Measurements from ENCODE around the gene MTX1.
"Not testable (repeated sequence)": the region's sequence is repeated elsewhere in the genome, so short reads cannot be mapped to it uniquely, and the experiment has no call there.

The MTX1 gene

GRCh38 chr1:155184835-155185782 lies 23.4 kb upstream of the MTX1 start:
- Histone ChIP-seq H3K36me3 (ENCODE audit: insufficient read depth, low read length) (no peaks in the 10 kb centered on the region), H3K4me3 (ENCODE audit: low read depth in 1 of 2, low read length in 2 of 2) (no peak overlapping the region), H3K27me3 (ENCODE audit: control insufficient read depth in 1 of 2, insufficient read depth in 2 of 2, low read length in 2 of 2) (no peaks in the 10 kb centered on the region), H3K9me3 (ENCODE audit: low read length) (no peaks in the 10 kb centered on the region), H3K9ac (ENCODE audit: low read length) (no peak overlapping the region), H3K4me1 (ENCODE audit: insufficient read depth, low read length) (no peaks in the 10 kb centered on the region), H3K27ac (ENCODE audit: low read depth, low read length) (no peak overlapping the region)

GRCh38 chr1:155185783-155186066 lies 22.8 kb upstream of the MTX1 start:
- Histone ChIP-seq H3K9ac (ENCODE audit: low read length) (no peak overlapping the region), H3K36me3 (ENCODE audit: insufficient read depth, low read length) (no peaks in the 10 kb centered on the region), H3K4me1 (ENCODE audit: insufficient read depth, low read length) (no peaks in the 10 kb centered on the region)

GRCh38 chr1:155186067-155186793 lies 22.3 kb upstream of the MTX1 start:
- Histone ChIP-seq H3K9ac (ENCODE audit: low read length) (no peak overlapping the region), H3K36me3 (ENCODE audit: insufficient read depth, low read length) (no peaks in the 10 kb centered on the region), H3K4me3 (ENCODE audit: low read depth in 1 of 2, low read length in 2 of 2) (no peak overlapping the region), H3K9me3 (ENCODE audit: low read length) (no peaks in the 10 kb centered on the region), H3K27me3 (ENCODE audit: control insufficient read depth in 1 of 2, insufficient read depth in 2 of 2, low read length in 2 of 2) (no peaks in the 10 kb centered on the region), H3K27ac (ENCODE audit: low read depth, low read length) (no peak overlapping the region), H3K4me1 (ENCODE audit: insufficient read depth, low read length) (no peaks in the 10 kb centered on the region)

More at GRCh38 chr1:155185783-155186066, 22.8 kb upstream of the MTX1 start:
- H3K27me3 ChIP-seq (ENCODE audit: control insufficient read depth in 1 of 2, insufficient read depth in 2 of 2, low read length in 2 of 2): no peaks in the 10 kb centered on the region
- H3K27ac ChIP-seq (ENCODE audit: low read depth, low read length): no peak overlapping the region
- H3K9me3 ChIP-seq (ENCODE audit: low read length): no peaks in the 10 kb centered on the region
- H3K4me3 ChIP-seq (ENCODE audit: low read depth in 1 of 2, low read length in 2 of 2): no peak overlapping the region

- Histone ChIP-seq H3K9me3 (ENCODE audit: low read length) (no peaks in the 10 kb centered on the region), H3K4me1 (ENCODE audit: insufficient read depth, low read length) (no peaks in the 10 kb centered on the region), H3K27ac (ENCODE audit: low read depth, low read length) (no peak overlapping the region), H3K9ac (ENCODE audit: low read length) (no peak overlapping the region), H3K27me3 (ENCODE audit: control insufficient read depth in 1 of 2, insufficient read depth in 2 of 2, low read length in 2 of 2) (no peaks in the 10 kb centered on the region), H3K36me3 (ENCODE audit: insufficient read depth, low read length) (no peaks in the 10 kb centered on the region), H3K4me3 (ENCODE audit: low read depth in 1 of 2, low read length in 2 of 2) (no peak overlapping the region)
These were observed 21.6 kb upstream of the MTX1 start for GRCh38 chr1:155186794-155187455.

GRCh38 chr1:155187456-155187891 lies 21.0 kb upstream of the MTX1 start:
- no peaks in the 10 kb centered on the region for H3K4me1 ChIP-seq (ENCODE audit: insufficient read depth, low read length)
- no peaks in the 10 kb centered on the region for H3K9me3 ChIP-seq (ENCODE audit: low read length)
- H3K27ac ChIP-seq (ENCODE audit: low read depth, low read length): no peak overlapping the region
- no peak overlapping the region for H3K9ac ChIP-seq (ENCODE audit: low read length)
- no peaks in the 10 kb centered on the region for H3K27me3 ChIP-seq (ENCODE audit: control insufficient read depth in 1 of 2, insufficient read depth in 2 of 2, low read length in 2 of 2)
- H3K36me3 ChIP-seq (ENCODE audit: insufficient read depth, low read length): no peaks in the 10 kb centered on the region
- no peak overlapping the region for H3K4me3 ChIP-seq (ENCODE audit: low read depth in 1 of 2, low read length in 2 of 2)

GRCh38 chr1:155188268-155188667 lies 20.2 kb upstream of the MTX1 start:
- Histone ChIP-seq H3K27me3 (ENCODE audit: control insufficient read depth in 1 of 2, insufficient read depth in 2 of 2, low read length in 2 of 2) (no peaks in the 10 kb centered on the region), H3K27ac (ENCODE audit: low read depth, low read length) (no peak overlapping the region), H3K9ac (ENCODE audit: low read length) (no peak overlapping the region), H3K36me3 (ENCODE audit: insufficient read depth, low read length) (no peaks in the 10 kb centered on the region), H3K4me1 (ENCODE audit: insufficient read depth, low read length) (peaks cover 4% of the 10 kb centered on the region), H3K4me3 (ENCODE audit: low read depth in 1 of 2, low read length in 2 of 2) (no peak overlapping the region), H3K9me3 (ENCODE audit: low read length) (no peaks in the 10 kb centered on the region)

- H3K4me3 ChIP-seq (ENCODE audit: low read depth in 1 of 2, low read length in 2 of 2); H3K4me1 ChIP-seq (ENCODE audit: insufficient read depth, low read length); H3K27me3 ChIP-seq (ENCODE audit: control insufficient read depth in 1 of 2, insufficient read depth in 2 of 2, low read length in 2 of 2); H3K9ac ChIP-seq (ENCODE audit: low read length); H3K9me3 ChIP-seq (ENCODE audit: low read length); H3K27ac ChIP-seq (ENCODE audit: low read depth, low read length); H3K36me3 ChIP-seq (ENCODE audit: insufficient read depth, low read length): not testable (repeated sequence)
These were observed 18.6 kb upstream of the MTX1 start for GRCh38 chr1:155189926-155190325.

- H3K27me3 ChIP-seq (ENCODE audit: control insufficient read depth in 1 of 2, insufficient read depth in 2 of 2, low read length in 2 of 2): no peaks in the 10 kb centered on the region
- H3K4me1 ChIP-seq (ENCODE audit: insufficient read depth, low read length): peaks cover 16% of the 10 kb centered on the region
- no peak overlapping the region for H3K4me3 ChIP-seq (ENCODE audit: low read depth in 1 of 2, low read length in 2 of 2)
- no peaks in the 10 kb centered on the region for H3K9me3 ChIP-seq (ENCODE audit: low read length)
- H3K9ac ChIP-seq (ENCODE audit: low read length): no peak overlapping the region
- H3K36me3 ChIP-seq (ENCODE audit: insufficient read depth, low read length): peaks cover 7% of the 10 kb centered on the region
- peak overlapping the region; percentile 63 for H3K27ac ChIP-seq (ENCODE audit: low read depth, low read length)
These were observed 16.6 kb upstream of the MTX1 start for GRCh38 chr1:155191904-155192303.

- peaks cover 16% of the 10 kb centered on the region for H3K4me1 ChIP-seq (ENCODE audit: insufficient read depth, low read length)
- no peaks in the 10 kb centered on the region for H3K27me3 ChIP-seq (ENCODE audit: control insufficient read depth in 1 of 2, insufficient read depth in 2 of 2, low read length in 2 of 2)
- peak overlapping the region; percentile 54 for H3K9ac ChIP-seq (ENCODE audit: low read length)
- H3K36me3 ChIP-seq (ENCODE audit: insufficient read depth, low read length): peaks cover 14% of the 10 kb centered on the region
- H3K9me3 ChIP-seq (ENCODE audit: low read length): no peaks in the 10 kb centered on the region
- H3K27ac ChIP-seq (ENCODE audit: low read depth, low read length): peak overlapping the region; percentile 89
- H3K4me3 ChIP-seq (ENCODE audit: low read depth in 1 of 2, low read length in 2 of 2): peak overlapping the region; percentile 1 to 82
These were observed 15.9 kb upstream of the MTX1 start for GRCh38 chr1:155192346-155193274.

- no peaks in the 10 kb centered on the region for H3K27me3 ChIP-seq (ENCODE audit: control insufficient read depth in 1 of 2, insufficient read depth in 2 of 2, low read length in 2 of 2)
- peak overlapping the region; percentile 89 for H3K27ac ChIP-seq (ENCODE audit: low read depth, low read length)
- H3K9me3 ChIP-seq (ENCODE audit: low read length): no peaks in the 10 kb centered on the region
- peak overlapping the region; percentile 54 for H3K9ac ChIP-seq (ENCODE audit: low read length)
- H3K4me1 ChIP-seq (ENCODE audit: insufficient read depth, low read length): peaks cover 16% of the 10 kb centered on the region
- H3K4me3 ChIP-seq (ENCODE audit: low read depth in 1 of 2, low read length in 2 of 2): peak overlapping the region; percentile 56 to 82
- H3K36me3 ChIP-seq (ENCODE audit: insufficient read depth, low read length): peaks cover 20% of the 10 kb centered on the region
These were observed 15.1 kb upstream of the MTX1 start for GRCh38 chr1:155193275-155193990.
